DMS79 (cell line): ENCODE measurements around the gene ADARB2.

Experiments
- DNase-seq: peaks from one replicate; lab custom pipeline; 2025; lab: John Stamatoyannopoulos, UW

Gene ADARB2

GRCh38 chr10:1686491-1686749 is 50.9 kb downstream of the ADARB2 start:
- no peak for DNase-seq

- DNase-seq: no peak
Observed at GRCh38 chr10:1685699-1686490, 51.4 kb downstream of the ADARB2 start.

GRCh38 chr10:1684991-1685390 is 52.3 kb downstream of the ADARB2 start:
- no peak for DNase-seq

DNA sequence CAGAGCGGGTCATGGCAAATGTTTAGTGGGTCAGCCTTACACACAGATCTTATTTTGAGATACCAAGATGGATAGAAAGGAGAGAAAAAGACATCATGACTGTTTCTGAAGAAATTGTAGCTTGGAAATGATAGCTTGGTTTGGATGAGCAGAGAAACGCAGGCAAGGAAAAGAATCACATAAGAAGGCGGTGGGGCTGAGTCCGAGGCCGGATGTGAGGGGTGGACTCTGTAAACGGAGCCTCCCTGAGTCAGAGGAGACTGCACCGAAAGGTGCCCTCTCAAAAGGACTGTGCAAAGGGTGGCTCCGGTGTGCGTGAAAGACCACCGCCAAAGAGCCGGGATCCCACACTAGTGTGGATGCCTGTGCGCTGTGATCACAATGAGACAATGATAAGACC is 53.7 kb downstream of the ADARB2 start:
- no peak for DNase-seq

GRCh38 chr10:1679821-1680650 is 57.3 kb downstream of the ADARB2 start:
- no peak for DNase-seq

DNA sequence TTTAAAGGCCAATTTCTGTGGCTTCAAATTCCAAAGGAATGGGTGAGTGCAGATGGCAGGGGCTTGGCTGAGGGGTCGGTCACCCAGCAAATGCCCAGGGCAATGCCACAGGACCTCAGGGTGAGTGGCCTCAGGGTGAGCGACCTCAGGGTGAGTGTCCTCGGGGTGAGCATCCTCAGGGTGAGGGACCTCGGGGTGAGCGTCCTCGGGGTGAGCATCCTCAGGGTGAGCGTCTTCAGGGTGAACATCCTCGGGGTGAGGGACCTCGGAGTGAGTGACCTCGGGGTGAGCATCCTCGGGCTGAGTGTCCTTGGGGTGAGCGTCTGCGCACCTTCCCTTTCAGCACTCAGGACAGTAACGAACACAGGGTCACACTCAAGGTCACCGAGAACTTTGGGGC is 59.2 kb downstream of the ADARB2 start:
- DNase-seq: no peak

DNA sequence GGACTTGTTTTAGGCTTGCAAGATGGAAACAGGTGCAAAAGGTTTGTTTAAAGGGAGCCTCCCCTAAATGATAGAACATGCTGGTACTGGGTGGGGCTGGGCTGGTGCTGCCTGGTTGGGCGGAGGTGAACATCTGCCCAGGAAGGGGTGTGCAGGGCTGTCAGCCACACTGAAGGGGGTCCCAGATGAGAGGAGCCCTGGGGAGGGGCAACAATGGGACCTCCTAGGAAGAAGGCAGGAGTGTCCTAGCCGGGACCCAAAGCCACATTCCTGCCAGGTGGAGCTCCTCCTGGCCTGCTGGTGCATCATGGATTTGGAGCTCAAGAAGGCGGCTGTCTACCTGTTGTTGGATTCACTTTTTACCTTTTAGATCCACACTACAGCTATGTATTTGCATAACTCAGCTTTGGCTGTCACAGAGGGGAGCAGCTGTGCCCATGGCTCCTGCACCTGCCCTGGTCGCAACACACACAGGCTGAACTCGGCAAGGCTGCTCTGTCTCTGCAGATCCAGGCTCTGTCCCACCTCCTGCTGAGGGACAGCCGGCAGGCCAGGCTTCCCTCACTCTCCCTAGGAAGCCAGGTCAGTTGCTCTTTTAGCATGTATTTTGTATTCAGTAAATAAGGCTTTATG is 59.9 kb downstream of the ADARB2 start:
- DNase-seq: no peak

DNA sequence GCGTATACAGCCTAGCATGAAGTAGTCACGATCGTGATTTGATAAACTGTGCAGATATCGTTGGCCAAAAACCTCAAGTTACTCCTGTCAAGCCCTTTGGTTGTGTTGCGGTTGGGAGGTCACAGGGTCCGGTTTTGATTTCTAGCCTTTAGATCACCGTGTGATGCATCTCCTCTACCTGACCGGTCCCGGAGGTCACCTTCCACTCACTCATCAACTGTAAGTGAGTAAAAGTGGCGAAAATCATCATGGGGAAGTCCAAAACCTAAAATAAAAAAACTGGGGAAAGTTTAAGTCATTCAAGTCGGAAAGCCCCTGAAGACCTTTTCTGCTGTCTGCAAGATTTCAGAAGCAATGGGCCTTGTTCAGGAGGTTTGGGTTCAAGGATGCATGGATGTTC is 62.8 kb downstream of the ADARB2 start:
- DNase-seq: no peak

GRCh38 chr10:1673568-1674345 is 63.6 kb downstream of the ADARB2 start:
- no peak for DNase-seq

- no peak for DNase-seq
Observed at GRCh38 chr10:1672001-1672781, 65.1 kb downstream of the ADARB2 start.

GRCh38 chr10:1671366-1672000 is 65.8 kb downstream of the ADARB2 start:
- DNase-seq: no peak

DNA sequence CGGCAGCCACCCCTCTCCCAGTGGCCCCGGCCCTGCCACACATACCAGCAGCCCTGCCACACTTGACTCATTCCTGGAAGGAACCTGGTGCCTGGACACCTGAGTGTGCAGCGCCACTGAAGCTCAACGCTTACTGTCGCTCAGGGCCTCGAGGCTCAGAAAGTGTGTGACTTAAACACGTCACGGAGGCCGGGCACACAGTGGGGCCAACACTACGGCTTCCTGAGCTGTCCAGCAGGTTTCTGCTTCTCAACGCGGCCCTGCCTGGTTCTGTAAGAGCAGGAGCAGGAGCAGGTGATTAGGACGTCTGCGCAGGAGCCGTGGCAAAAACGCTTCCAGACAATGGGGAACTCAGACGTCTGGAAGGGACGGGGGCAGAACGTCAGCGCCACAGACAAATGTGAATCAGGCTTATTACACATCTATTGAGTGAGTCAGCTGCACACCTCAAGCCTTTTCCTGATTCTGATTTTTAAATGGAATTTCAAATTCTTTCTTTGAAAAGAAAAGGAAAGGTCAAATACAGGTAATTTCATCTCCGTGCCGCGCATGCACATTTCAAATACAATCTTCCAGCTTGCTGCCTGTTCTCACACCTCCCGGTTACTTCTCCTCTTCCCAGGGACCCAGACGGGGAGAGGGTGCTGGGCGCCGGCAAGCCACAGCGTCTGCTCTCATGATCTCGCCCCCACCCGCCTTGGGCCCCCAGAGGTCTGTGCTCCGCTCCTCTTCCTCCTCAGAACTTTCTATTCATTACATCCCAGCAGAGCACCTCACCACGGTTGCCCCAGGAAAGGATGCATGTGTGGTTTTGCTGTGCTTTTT is 66.6 kb downstream of the ADARB2 start:
- no peak for DNase-seq

- DNase-seq: no peak
Observed at GRCh38 chr10:1669433-1669832, 67.9 kb downstream of the ADARB2 start.

- no peak for DNase-seq
Observed at GRCh38 chr10:1668399-1668798, 68.9 kb downstream of the ADARB2 start.

- no peak for DNase-seq
Observed at GRCh38 chr10:1667392-1667791, 69.9 kb downstream of the ADARB2 start.

DNA sequence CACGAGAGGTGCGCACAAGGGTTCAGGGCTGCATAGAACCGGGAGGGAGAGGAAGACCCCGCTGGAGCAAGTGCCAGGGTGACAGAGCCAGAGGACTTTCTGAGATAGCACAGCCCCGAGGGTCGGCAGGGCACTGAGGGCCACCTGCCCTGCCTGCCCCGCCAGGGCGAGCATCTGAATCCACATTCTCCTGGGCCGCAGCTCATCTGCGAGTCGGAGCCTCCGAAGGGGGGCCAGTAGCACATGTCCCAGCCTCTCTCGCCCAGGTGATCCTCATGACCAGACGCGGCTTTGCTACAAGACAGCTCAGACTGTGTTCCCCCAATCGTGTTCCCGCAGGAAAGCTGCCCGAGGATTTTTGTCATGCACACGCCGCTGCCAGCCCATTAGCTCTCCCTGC is 71.2 kb downstream of the ADARB2 start:
- DNase-seq: no peak

- DNase-seq: no peak
Observed at GRCh38 chr10:1665681-1666080, 71.6 kb downstream of the ADARB2 start.

- no peak for DNase-seq
Observed at GRCh38 chr10:1665021-1665661, 72.2 kb downstream of the ADARB2 start.

DNA sequence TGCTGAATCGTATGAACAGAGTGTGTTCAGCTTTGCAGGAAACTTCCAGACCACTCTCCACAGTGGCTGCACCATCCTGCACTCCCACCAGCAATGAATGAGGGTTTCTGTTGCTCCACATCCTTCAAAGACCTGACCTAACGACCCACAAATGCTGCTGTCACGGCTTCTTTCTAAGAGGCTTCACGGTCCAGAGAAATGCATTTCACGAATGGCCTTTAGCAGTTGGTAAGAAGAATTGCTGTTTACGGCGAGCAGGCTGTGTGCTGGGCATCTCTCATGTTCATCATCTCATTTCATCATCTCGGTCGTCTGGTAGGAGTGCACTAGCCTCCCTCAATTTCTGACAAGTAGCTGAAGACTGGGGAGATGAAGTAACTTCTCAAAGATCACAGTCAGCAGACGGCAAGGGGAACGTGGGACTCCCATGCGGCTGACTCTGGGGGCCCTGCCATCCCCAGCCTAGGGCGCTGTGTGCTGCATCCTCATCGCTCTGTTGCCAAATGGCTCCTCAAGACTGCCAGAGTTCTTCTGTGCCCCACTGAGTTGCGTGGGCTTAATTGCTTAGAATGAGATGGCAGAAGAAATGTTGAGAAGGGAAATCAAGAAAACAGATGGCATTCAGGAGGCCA is 72.9 kb downstream of the ADARB2 start:
- DNase-seq: no peak
